HG02981 (cell line): ENCODE measurements around the gene PRR19.

Source experiments
- ATAC-seq: cut with Tn5 transposase; IDR thresholded peaks from one replicate; pipeline ENCODE4 v1.9.1; 2021; ENCODE audit warnings: mild to moderate bottlenecking, moderate library complexity; ENCODE audit not compliant: unreplicated experiment

The PRR19 gene

DNA sequence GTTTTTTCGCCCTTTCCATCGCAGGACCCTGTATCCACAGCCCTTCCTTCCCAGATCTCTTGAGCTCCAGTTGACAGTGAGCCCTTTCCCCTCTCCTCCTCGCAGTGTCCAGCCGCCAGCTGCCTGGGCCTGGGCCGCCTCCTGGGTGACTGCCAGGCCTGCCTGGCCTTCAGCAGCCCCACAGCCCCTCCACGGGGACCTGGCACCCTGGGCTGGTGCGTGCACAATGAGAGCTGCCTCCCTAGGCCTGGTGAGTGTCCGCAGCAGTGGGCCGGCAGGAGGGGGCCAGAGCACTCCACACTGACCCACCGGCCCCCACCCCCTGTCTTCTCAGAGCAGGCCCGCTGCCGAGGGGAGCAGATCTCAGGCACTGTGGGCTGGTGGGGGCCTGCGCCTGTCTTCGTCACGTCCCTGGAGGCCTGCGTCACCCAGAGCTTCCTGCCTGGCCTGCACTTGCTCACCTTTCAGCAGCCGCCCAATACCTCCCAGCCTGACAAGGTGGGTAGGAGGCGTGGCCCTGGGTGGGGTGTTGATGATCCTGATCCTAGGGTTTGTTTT is 42.5 kb downstream of the PRR19 start:
- no peak for ATAC-seq

- ATAC-seq = no peak
These were observed 43.4 kb downstream of the PRR19 start for GRCh38 chr19:42345191-42345812.

DNA sequence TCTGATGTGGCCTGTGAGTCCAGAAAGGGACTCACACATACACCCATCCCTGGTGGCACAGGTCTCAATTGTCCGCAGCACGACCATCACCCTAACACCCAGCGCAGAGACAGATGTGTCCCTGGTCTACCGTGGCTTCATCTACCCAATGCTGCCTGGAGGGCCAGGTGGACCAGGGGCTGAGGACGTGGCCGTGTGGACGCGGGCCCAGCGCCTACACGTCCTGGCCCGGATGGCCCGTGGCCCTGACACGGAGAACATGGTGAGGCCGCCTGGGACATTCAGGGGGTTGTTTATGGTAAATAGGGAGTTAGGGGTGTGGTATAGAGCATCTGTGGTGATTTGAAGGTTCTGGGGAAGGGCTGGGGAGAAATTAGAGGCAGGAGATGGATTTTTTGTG is 46.3 kb downstream of the PRR19 start:
- no peak for ATAC-seq

GRCh38 chr19:42349378-42350107 is 47.6 kb downstream of the PRR19 start:
- no peak for ATAC-seq

DNA sequence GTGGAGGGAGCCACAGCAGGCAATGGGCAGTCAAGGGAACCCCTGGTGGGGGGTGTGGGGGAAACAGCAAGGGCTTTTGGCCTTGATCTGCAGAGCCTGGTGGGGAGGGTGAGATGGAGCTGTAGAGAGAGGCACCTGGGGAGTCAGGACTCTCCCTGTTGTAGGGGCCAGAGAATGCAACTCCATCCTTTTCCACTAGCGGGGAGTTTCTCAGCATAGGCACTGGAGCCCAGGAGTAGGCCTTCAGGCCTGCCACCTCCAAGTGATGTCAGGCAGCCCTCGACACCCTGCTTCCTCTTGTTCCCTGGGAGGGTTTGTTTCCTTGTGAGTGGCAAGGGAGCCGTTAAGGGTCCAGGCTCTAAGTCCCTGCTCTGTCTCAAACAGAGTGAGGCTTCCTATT is 48.5 kb downstream of the PRR19 start:
- ATAC-seq = no peak

DNA sequence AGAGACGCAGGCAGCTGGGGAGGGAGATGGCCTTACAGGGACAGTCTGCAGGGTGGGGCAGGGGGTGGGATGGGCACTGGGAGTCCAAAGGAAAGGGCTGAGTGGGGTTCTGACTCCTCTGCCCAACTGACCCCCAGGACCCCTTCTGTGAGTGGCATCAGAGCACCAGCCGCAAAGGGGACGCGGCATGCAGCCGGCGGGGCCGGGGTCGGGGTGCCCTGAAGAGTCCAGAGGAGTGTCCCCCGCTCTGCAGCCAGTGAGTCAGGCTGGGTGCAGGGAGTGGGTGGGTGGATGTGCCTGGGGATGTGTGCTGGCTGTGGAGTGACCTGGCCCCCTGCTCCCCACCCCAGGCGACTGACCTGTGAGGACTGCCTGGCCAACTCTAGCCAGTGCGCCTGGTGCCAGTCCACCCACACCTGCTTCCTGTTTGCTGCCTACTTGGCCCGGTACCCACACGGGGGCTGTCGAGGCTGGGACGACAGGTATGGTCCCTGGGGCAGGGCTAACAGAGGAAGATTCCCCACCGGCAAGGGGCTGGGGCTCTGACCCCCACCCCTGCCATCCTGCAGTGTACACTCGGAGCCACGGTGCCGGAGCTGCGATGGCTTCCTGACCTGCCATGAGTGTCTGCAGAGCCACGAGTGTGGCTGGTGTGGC is 49.3 kb downstream of the PRR19 start:
- no peak for ATAC-seq

- ATAC-seq = no peak
These were observed 50.6 kb downstream of the PRR19 start for GRCh38 chr19:42352301-42353259.

- no peak for ATAC-seq
These were observed 51.5 kb downstream of the PRR19 start for GRCh38 chr19:42353341-42354015.

DNA sequence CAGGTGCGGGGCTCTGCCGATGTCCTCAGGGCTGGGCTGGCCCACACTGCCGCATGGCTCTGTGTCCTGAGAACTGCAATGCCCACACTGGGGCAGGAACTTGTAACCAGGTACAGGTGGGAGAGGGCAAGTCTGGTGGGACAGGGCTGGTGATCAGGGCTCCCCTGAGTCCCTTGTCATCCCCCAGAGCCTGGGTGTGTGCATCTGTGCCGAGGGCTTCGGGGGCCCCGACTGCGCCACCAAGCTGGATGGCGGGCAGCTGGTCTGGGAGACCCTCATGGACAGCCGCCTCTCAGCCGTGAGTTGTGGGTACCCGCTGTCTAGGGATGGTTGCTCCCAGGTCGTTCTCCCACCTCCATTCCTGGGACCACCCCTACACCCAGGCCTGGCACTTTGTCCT is 54.0 kb downstream of the PRR19 start:
- ATAC-seq = no peak

- ATAC-seq = no peak
These were observed 54.8 kb downstream of the PRR19 start for GRCh38 chr19:42356686-42357085.

DNA sequence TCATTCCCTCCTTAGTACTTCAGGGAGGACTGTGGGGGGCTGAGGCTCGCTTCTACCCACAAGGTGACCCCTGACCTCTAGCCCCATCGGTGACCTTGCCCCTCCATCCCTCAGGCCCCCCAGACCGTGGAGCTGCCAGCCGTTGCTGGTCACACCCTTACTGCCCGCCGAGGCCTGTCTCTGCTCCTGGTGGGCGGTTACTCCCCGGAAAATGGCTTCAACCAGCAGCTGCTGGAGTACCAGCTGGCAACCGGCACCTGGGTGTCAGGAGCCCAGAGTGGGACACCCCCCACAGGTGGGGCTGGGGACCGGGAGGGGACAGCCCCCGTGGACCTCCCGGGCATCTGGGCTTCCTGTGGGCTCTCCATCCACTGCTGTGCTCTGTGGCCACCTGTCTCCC is 55.4 kb downstream of the PRR19 start:
- no peak for ATAC-seq
